Transverse colon (tissue), 4 donors: ENCODE data around the gene TMIGD1. TPM values are rescaled to one million over a fixed set of nuclear protein-coding genes. Genes with fewer than 3 reads are reported as not detected.

ENCODE experiments used
- DNase-seq: peaks from one replicate; pipeline ENCODE4 v3.0.0-alpha.2; 2019
- H3K27ac ChIP-seq, 4 donors: fragments of 200-600 bp; sonication (generic); 2 replicates each; pipeline ENCODE4 v1.5.1; 2016 to 2018; ENCODE audit warnings: inconsistent platforms in 4 of 4
- H3K27me3 ChIP-seq: fragments of 200-600 bp; sonication (generic); 2 replicates; pipeline ENCODE4 v1.5.1; 2017; ENCODE audit warnings: inconsistent platforms
- H3K36me3 ChIP-seq, 4 donors: fragments of 200-600 bp; sonication (generic); 2 replicates each; pipeline ENCODE4 v1.5.1; 2017 to 2019; ENCODE audit warnings: inconsistent platforms in 4 of 4
- H3K4me1 ChIP-seq, 4 donors: fragments of 200-600 bp; sonication (generic); 2 replicates each; pipeline ENCODE4 v1.5.1; 2017 to 2020; ENCODE audit warnings: inconsistent platforms in 4 of 4
- H3K4me3 ChIP-seq, 4 donors: fragments of 200-600 bp; sonication (generic); 1 replicate in 1 of 4; 2 replicates in 3 of 4; pipeline versions ENCODE4 v1.5.1 to v1.6.1; 2017 to 2019; ENCODE audit warnings: inconsistent platforms in 4 of 4
- H3K9me3 ChIP-seq, 2 donors: fragments of 200-600 bp; sonication (generic); 2 replicates each; pipeline ENCODE4 v1.5.1; 2017 to 2019; ENCODE audit warnings: inconsistent platforms in 2 of 2
- EP300 ChIP-seq: sonication (generic); formaldehyde crosslinking; IDR thresholded peaks from one replicate; pipeline ENCODE4 v1.6.1; 2017; ENCODE audit warnings: antibody characterized with exemption, low read depth
- POLR2A ChIP-seq: fragments of 450-650 bp; IDR thresholded peaks from one replicate; pipeline ENCODE4 v1.6.1; 2016; ENCODE audit warnings: antibody characterized with exemption, mild to moderate bottlenecking, moderate library complexity
- POLR2AphosphoS5 ChIP-seq, 3 donors: sonication (generic); formaldehyde crosslinking; IDR thresholded peaks; one replicate each; pipeline ENCODE4 v1.6.1; 2016; ENCODE audit warnings: antibody characterized with exemption in 3 of 3
- WGBS, 2 donors: methylation state at CpG; one replicate each; pipeline ENCODE4 v1.1.5; 2018; ENCODE audit warnings: low coverage in 1 of 2; 5-methylcytosine and 5-hydroxymethylcytosine counted together
- in situ Hi-C, 4 donors: fragments of 200-750 bp; cut with MboI; loops; one replicate each; pipeline versions ENCODE4 v1.15.0 to v1.15.1; 2017; ENCODE audit warnings: low sequenced_read_pairs in 3 of 4, low pct_ligation_motif_present in 1 of 4, low pct_unique_long_range_greater_than_20kb in 1 of 4
- intact Hi-C: fragments of 100-400 bp; cut with DNase I; formaldehyde crosslinking; loops from one replicate; pipeline ENCODE4 v1.15.1; 2023; ENCODE audit warnings: low total_unique reads
- total RNA-seq, 4 donors: library from RNA; depleted of rRNA; stranded (reverse); fragments of >200 nt; gene quantifications; one replicate each; pipeline ENCODE4 v1.1.0, GENCODE V29; 2016
- TF ChIP-seq, protein P1 (sequence below), 5 experiments: fragments of 200-600 bp in 3 of 5; fragments of 450-650 bp in 2 of 5; sonication (generic) in 3 of 5; IDR thresholded peaks; 1 replicate in 2 of 5; 2 replicates in 3 of 5; pipeline ENCODE4 v1.5.1; 2016 to 2017; ENCODE audit warnings: antibody characterized with exemption in 5 of 5, inconsistent platforms in 3 of 5, mild to moderate bottlenecking in 2 of 5, moderate library complexity in 1 of 5

The TMIGD1 gene
- total RNA-seq, 4 donors from 2014 or later: 0.80 to 488 (median 131) TPM

DNA sequence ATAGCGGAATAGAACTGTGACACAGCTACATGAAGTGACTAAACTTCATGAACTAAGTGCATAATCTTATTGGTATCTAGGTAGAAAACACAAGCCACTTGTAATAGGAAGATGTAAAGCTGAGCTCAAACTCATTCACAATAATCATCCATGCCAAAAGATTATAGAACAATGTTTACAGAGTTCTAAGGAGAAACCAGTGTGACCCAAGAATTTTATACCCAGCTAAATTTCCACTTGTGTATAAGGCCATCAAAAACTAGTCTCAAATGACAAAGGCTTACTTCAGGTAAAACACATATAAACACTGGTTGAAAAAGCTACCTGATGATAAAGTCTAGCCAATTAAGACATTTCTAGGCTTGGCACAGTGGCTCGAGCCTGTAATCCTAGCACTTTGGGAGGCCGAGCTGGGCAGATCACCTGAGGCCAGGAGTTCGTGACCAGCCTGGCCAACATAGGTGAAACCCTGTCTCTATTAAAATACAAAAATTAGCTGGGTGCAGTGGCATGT, 28.0 kb upstream of the TMIGD1 start:
- TF ChIP-seq, protein P1, sequence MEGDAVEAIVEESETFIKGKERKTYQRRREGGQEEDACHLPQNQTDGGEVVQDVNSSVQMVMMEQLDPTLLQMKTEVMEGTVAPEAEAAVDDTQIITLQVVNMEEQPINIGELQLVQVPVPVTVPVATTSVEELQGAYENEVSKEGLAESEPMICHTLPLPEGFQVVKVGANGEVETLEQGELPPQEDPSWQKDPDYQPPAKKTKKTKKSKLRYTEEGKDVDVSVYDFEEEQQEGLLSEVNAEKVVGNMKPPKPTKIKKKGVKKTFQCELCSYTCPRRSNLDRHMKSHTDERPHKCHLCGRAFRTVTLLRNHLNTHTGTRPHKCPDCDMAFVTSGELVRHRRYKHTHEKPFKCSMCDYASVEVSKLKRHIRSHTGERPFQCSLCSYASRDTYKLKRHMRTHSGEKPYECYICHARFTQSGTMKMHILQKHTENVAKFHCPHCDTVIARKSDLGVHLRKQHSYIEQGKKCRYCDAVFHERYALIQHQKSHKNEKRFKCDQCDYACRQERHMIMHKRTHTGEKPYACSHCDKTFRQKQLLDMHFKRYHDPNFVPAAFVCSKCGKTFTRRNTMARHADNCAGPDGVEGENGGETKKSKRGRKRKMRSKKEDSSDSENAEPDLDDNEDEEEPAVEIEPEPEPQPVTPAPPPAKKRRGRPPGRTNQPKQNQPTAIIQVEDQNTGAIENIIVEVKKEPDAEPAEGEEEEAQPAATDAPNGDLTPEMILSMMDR (IDR thresholded peaks at IDR 0.05): no peak
- TF ChIP-seq EP300: no peak
- TF ChIP-seq POLR2A: no peak
- TF ChIP-seq POLR2AphosphoS5 (IDR thresholded peaks at IDR 0.05): no peak
- Histone ChIP-seq H3K4me3 (no peak overlapping the region), H3K4me1 (no peaks in the 10 kb centered on the region), H3K27ac (no peak overlapping the region), H3K36me3 (no peaks in the 10 kb centered on the region), H3K27me3 (no peaks in the 10 kb centered on the region), H3K9me3 (no peaks in the 10 kb centered on the region)
- DNase-seq: no peak
- in situ Hi-C loops (no loop called here), intact Hi-C loops (no loop called here)
- 93 to 99% methylated on average over 4 of the region's 4 CpGs for WGBS, 2 donors

DNA sequence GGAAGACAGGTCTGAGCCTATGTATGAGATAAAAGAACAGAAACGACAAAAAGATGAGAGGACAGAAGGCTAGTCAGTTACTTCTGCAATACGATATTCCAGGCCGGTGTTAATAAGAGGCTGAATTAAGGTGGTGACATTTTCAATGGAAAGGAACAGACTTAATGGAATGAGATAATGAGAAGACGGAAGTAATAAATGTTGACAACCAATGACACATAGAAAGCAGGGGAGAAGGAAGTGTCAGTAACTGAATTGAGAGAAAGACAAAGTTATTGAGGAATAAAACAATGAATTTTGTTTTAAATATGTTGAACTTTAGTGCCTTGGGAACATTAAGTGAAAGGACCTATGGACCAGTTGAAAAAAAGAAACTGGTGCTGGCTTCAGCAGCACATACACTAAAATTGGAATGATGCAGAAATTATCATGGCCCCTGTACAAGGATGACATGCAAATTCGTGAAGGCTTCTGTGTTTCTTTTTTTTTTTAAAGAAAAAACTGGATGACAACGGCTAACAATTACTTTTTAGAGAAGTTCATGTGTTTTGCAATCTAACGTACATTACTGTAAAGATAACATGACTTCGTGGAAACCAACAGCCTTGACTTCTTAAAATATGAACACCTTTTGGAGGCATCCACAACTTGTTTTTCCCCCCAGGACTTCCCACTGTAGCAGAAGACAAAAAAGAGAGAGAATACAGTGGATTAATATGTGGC, 26.4 kb upstream of the TMIGD1 start:
- no peak overlapping the region for H3K27ac ChIP-seq
- in situ Hi-C loops: no loop called here

GRCh38 chr17:30358055-30358760, 24.4 kb upstream of the TMIGD1 start:
- Histone ChIP-seq H3K27ac (no peak overlapping the region), H3K36me3 (no peaks in the 10 kb centered on the region), H3K4me1 (no peaks in the 10 kb centered on the region), H3K4me3 (no peak overlapping the region), H3K27me3 (no peaks in the 10 kb centered on the region), H3K9me3 (no peaks in the 10 kb centered on the region)
- no peak for DNase-seq
- in situ Hi-C loops (no loop called here), intact Hi-C loops (no loop called here)
- 57 to 81% methylated on average over 4 to 5 of the region's 5 CpGs for WGBS, 2 donors
- TF ChIP-seq EP300 (no peak), POLR2AphosphoS5 (IDR thresholded peaks at IDR 0.05) (no peak), POLR2A (no peak)
- TF ChIP-seq, protein P1 (IDR thresholded peaks at IDR 0.05): no peak

More for the DNA sequence above, 26.4 kb upstream of the TMIGD1 start:
- H3K9me3 ChIP-seq: no peaks in the 10 kb centered on the region
- no peak for DNase-seq
- WGBS, 2 donors: 78 to 80% methylated on average over 8 of the region's 8 CpGs
- intact Hi-C loops: no loop called here
- TF ChIP-seq, protein P1 (IDR thresholded peaks at IDR 0.05): no peak
- TF ChIP-seq POLR2AphosphoS5 (IDR thresholded peaks at IDR 0.05): no peak
- TF ChIP-seq EP300: no peak
- no peak for TF ChIP-seq POLR2A
- no peaks in the 10 kb centered on the region for H3K4me1 ChIP-seq
- no peaks in the 10 kb centered on the region for H3K27me3 ChIP-seq
- H3K36me3 ChIP-seq: no peaks in the 10 kb centered on the region
- H3K4me3 ChIP-seq: no peak overlapping the region

GRCh38 chr17:30357476-30357875, 23.6 kb upstream of the TMIGD1 start:
- H3K27ac ChIP-seq: no peak overlapping the region
- H3K4me1 ChIP-seq: no peaks in the 10 kb centered on the region
- TF ChIP-seq, protein P1 (IDR thresholded peaks at IDR 0.05): no peak
- TF ChIP-seq EP300: no peak
- no peak overlapping the region for H3K4me3 ChIP-seq
- DNase-seq: no peak
- no peaks in the 10 kb centered on the region for H3K9me3 ChIP-seq
- H3K36me3 ChIP-seq: no peaks in the 10 kb centered on the region
- H3K27me3 ChIP-seq: no peaks in the 10 kb centered on the region
- intact Hi-C loops (no loop called here), in situ Hi-C loops (no loop called here)
